NCI-H2196 treated with DMSO at 0.1 percent for 48 hours (cell line): ENCODE results near the gene VAC14.
"Not testable (repeated sequence)": the region's sequence is repeated elsewhere in the genome, so short reads cannot be mapped to it uniquely, and the experiment has no call there.

Experiments
- DNase-seq: peaks from one replicate; lab custom pipeline; 2025; ENCODE audit not compliant: unreplicated experiment; lab: John Stamatoyannopoulos, UW

VAC14 gene

DNA sequence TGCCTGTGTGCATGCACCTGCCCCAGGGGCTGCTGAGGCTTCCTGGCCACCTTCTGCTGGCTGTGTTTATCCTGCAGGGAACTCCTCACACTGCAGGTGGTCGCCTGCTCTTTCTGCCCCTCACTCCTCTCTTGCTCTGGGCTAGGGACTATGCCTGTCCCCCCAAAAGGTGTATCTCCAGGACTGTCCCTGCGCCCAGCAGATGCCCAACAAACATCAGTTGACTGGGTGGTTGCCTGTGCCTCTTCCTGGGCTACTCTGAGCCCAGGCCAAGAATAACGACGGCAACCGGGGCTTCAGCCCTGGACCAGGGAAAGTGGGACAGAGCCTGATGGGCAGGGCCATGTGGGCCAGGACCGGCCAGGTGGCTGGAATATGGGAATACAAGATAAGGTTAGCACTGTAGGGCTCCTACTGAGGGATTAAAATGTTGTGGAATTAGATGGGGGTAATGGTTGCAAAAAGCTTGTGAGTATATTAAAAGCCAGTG is 55.4 kb downstream of the VAC14 start:
- DNase-seq, result no peak

DNA sequence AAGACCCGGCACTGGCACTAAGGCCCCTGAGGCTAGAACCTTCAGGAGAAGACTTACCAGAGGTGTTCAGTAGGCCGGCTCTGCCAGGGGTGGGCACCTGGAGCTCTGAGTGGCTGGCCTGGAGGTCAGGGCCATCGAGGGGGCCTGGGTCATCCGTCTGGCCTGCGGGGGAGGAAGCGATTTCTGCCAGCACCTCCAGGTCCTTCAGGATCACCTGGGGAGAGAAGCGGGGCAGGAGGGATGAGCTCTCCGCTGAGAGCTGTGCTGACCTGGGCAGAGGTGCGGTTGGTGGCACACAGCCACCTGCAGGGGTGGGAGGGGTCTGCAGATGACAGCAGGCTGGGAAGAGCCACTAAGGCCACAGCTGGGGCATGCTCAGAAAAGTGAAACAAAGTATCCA is 56.6 kb downstream of the VAC14 start:
- DNase-seq, result no peak

DNA sequence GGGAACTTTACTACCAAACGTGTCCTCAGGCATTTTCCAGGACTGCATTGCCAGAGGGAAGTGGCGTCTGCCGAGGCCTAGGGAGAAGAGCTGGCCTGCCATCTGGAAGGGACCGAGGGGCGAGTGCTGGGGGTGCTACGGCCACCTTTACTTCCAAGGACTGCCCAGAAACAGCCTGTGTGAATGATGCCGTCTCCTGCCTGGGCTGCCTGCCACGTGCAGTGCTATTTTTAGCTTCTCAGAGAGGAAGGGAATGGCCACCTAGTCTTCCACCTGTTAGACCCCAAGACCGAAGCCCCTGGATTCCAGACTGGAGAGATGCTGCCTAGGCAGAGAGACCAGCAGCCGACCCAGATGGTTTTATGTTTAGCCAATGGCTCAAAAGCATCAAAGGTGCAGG is 57.2 kb downstream of the VAC14 start:
- DNase-seq, result no peak

DNA sequence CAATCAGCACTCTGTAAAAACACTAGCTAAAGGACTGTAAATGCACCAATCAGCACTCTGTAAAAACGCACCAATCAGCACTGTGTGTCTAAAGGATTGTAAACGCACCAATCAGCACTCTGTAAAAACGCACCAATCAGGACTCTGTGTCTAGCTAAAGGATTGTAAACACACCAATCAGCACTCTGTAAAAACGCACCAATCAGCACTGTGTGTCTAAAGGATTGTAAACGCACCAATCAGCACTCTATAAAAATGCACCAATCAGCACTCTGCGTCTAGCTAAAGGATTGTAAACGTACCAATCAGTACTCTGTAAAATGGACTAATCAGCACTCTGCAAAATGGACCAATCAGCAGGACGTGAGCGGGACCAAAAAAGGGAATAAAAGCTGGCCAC is 58.0 kb downstream of the VAC14 start:
- not testable (repeated sequence) for DNase-seq

DNA sequence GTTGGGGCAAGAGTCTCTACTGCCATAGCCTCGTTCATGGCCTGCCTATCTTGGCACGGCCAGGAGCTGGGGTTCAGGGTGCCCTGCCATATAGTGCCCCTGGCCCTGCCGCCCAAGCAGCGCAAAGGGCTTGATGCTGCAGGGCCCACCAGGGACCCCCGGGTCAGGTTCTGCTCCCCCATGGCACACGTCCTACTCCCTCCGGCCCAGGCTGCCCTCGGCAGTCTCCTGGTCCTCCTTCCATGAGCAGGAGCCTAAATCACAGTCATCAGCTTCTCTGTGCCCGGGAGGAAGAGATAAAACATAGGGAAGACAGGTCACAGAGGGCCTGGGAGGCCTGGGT is 59.2 kb downstream of the VAC14 start:
- no peak for DNase-seq

DNA sequence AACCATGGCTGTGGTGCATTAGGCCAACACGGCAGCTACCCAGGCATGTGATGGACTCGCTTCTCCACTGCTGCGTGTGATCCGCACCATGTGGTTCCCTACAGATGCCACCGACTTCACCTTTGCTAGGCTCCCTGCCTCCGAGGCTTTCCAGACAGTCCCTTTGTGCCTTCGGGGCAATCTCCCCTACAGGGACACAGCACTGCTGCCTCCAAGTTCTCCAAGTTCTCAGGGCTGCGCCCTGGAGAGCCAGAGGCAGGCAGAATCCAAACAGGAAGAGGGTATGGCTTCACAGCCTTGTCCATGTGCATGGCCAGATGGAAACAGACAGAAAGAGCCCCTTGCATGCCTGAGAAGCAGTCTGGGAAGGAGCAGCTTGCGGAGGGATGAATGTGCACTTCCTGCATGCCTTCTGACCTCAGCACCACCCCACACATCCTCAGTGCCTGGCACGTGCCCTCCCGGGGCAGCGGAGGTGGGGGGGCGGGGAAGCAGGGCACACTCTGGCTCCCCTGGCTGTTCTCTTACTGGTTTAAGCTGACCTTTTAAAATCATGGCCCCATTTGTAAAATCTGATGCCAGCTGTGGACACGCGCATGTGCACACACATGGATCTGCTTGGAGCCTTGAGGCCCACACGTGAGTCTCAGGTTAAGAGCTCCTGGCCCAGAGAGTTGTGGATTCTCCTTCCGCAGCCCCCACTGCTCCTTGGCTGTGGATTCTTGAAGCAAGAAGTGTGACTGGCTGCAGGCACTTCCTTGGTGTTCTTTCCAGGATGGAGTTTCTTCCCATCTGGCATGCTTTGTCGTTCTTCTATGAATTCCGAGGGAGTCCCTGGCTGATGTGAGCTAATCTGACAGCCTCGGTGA is 59.8 kb downstream of the VAC14 start:
- no peak for DNase-seq

DNA sequence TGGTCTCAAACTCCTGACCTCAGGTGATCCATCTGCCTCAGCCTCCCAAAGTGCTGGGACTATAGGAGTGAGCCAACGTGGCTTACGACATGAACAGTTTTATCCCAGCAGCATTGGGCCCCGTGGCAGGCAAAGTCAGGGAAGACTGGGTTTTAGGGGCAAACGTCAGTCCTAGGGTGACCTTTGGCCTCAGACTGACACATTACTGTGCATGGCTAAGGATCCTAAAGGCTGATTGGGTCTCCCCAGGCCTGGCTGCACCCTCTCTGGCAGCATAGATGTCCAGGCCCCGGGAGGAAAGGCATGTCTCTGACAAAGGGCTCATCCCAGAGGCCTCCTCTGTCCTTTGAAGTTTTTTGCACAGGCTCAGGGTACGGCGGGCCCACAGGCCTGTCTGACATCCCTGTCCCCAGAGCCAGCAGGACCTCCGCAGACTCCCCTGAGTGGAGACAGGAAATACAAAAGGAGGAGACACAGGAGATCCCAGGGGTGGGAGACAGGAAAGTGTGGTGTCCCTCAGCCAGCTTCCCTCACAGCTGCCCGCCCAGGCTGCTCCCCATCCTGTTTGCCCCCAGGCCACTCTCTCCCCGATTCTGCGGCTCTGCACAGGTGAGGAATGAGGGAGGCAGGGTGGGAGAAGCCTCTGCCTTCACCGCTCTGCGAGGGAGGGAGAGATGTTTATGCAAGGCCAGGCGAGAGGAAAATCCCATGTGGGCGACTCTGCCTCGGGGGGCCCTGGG is 60.6 kb downstream of the VAC14 start:
- DNase-seq, result no peak

DNA sequence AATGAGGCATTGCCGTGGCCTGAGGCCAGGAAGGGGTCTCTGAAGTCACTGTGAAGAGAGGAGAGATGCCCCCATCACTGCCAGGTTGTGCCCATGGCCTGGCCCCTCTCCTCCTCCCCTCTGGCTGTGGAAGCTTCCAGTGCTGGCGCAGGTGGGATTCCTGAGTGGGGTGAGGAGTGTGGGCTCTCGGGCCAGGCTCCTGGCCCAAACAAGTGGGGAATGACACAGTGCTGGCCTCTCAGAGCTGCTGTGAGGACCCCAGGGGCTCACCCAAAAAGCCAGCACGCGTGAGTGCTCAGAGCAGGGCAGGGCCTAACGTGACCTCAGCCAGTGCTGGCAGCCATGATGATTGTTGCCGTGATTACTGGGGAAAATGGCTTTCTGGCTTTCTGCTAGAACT is 61.6 kb downstream of the VAC14 start:
- DNase-seq, result no peak

DNA sequence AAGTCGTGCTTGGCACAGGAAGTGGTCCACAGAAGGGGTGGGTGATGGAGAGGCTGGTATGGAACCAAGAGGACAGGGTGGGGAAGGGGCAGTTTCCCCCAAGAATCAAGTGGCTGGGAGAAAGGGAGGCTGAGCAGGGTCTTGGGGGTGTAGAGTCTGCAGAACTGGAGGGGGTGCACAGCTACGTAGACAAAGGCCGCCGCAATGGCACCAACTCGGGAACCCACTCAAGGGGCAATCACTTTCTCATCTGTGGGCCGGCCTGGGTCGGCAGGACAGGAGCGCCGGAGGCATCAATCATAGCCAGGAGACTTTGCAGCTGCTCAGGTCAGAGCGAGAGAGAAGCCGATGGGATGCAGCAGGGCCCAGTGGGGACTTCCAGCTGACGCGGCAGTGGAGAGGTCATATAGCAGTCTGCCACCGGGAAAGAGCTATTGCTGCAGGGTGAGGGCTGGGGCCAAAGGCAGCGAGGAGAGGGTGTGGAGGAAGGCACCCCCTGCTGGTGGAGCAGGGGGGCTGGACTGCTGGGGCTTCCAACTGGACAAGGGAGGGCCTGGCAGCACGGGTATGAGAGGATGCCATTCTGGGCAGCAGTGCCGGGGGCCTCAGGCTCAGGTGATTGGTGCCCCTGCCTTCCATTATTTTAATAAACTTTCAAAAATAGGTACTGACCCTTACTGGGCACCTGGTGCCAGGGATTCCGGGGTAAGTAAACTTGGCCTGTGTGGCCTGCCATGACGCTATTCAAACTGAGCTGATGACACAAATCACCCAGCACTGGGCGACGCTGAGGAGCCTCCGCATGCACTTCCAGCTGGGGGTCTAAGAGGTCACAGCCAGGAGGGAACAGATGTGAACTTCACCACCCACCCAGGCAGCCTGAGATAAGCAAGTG is 62.6 kb downstream of the VAC14 start:
- no peak for DNase-seq

DNA sequence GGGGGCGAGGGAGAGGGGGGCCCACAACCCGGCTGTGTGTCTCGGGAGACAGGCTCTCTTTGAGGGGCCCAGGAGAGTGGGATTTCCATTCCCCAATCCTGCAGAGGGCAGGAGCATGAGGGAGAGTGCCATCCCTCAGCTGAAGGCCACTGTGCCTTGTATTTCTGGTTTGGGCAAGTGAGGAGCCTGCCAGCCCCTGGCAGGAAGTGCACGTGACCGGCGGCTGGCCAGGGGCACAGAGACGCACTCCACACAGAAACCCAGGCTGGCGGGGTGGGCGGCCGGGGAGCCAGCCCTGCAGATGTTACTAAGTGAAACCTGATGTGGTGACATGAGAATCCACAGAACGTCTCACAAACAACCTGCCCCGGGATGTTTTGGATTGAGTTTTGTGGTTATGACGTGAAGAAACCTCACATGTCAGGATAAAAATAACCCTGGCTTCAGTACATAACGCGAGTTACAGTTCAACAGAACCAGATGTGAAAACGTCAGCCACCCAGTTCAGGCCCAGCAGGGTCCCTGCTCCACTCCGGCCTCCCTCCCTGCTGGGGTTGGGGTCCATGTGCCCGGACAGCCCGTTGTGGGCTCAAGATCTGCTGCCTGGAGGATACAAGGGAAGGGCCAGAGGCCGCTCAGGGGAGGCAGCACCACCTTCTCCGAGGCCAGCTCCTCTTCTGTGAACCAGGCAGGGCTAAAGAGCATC is 63.4 kb downstream of the VAC14 start:
- DNase-seq, result no peak

DNA sequence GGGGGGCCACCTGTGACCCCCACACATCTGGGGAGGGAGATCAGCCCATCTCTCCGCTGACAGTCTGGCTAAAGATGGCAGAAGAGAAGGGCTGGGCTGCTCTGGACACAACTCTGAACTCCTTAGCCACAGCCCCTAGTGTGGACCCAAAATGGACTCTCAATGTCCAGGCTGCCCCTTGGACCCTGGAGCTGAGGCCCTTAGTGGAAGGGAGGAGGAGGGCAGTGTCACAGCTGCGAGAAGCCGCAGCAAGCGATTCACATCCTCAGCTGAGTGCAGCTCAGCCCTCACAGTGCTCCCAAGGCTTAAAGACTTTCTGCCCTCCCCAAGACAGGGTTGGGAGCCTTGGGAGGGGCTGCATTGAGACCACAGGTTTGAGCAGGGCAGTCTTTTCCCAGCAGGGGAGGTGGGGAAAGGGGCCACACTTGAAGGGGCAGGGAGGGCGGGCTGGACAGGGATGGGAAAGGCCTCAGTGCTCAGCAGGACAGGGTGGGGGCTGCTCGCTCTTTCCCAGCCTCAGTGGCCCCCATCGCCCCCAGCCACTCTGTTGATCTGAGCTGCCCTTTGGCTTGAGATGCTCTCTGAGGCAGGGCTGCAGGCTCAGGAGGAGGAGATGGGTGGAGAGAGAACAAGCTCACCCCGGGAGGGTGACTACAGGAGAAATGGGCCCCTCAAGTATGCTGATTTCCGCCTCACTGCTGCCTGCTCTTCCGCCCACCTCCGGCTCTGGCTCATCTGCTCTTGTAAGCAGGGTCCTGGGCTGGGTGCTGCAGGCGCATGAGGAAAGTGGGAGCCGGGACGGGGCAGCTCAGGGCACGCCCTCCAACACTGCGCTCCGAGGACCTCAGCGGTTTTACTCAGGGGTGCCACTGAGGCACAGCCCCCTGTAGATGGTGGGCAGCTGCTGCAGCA is 64.2 kb downstream of the VAC14 start:
- no peak for DNase-seq

DNA sequence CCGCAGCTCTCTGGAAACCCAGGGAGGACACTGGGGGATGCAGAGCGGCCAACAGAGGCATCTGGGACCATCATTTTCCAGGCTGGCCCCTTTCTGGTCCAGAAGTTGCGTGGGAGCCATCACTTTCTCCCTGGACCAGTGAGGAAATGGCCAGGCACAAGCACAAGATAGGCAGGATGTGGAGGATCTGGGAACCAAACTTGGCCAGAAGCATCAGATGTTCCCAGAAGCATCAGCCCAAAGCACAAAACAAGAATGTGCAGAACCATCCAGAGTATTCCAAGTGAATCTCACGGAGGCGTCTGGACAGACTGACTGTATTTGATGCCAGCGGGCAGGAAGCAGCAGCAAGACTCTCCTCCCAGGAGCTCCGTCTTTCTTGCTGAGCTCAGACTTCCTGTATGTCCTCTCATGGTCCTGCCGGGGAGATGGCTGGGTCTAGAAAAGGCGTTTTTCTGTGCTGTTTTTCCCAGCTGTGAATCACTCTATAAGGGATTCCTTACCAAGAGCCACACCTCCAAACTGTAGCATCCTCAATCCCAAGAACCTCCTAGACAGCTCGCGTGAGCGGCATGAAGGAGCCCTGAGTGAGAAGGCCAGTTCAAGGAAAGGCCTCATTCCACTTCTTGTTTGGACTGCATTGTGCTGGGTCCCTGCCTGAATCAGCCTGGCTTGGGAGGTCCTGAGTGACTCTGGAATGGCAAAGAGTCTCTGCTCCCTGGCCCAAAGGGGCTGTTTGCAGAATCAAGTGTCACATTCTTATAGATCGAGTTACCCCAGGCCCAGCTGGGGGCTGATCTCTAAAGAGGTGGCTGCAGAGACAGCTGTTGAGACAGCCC is 65.6 kb downstream of the VAC14 start:
- no peak for DNase-seq

DNA sequence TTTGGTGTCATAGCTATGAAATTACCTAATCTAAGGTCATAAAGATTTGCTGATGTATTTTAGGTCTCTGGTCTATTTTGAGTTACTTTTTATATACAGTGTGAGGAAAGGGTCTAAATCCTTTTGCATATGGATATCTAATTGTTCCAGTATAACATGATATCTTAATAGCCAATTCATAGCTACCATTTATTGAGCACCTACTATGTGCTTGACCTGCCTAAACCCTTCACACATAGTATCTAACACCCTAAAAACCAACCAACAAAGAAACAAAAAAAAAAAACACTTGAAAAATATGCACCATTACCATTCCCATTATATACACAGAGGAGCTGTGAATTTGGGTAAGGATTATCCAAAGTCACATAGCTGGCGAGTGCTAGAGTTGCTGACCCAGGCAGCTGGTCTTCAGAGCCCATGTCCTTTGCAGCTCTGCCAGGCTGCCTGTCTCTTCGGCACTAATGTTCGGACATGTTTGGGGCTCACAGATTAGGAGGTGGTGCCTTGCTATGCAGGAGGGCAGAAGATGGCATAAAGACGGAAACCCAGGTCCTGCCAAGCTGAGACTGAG is 66.3 kb downstream of the VAC14 start:
- no peak for DNase-seq

DNA sequence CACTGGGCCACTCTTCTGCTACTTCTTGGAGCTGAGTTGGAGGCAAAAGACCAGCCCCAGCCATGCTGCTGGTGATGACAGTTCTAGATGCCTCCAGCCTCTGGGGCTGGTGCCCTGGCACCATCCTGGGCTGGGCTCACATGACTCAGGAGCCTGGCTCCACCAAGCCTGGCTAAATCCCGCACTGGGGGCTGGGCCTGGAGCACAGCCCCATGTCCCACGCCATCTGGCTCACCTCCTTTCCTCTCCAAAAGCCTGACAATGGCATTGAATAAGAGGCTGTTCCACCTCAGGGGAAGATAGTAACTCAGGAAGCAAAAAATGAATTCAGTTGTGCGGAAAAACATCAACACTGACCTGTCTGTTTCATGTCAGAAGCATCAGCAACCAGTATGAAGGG is 70.0 kb downstream of the VAC14 start:
- no peak for DNase-seq

DNA sequence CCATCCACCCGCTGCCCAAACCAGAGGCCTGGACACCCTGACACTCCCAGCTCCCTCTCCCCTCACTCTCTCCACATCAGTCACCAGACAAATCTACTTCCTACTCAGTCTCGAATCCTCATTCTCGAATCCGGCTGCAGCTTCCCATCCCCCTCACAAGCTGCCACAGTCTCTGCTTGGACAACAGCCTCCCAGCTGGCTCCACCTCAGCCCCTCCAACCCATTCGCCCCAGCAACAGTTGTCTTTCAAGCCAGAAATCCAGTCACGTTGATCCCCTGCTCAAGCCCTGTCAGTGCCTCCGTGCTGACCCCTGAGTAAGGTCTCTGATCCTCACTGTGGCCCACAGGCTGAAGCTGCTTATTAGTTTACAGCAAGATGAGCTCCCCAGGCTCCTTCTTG is 70.9 kb downstream of the VAC14 start:
- DNase-seq, result no peak

DNA sequence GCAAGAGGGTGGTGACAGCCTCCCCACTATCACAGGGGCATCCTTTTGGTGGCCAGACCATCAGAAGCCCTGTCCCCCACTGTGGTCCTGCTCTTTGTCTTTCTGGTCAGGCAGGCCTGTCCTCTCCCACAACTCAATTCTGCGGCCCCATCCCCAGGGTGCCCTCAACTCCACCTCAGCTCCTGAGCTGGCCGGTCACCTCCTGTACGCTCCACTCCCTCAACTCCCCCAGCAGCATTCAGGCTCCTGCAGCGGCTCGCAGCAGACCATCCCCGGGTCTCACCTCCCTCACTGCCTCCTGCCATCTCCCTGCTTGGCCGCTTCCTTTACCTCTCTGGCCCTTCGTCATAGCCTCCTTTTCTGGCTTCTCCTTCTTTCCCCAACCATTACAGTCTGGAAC is 71.7 kb downstream of the VAC14 start:
- DNase-seq, result no peak

DNA sequence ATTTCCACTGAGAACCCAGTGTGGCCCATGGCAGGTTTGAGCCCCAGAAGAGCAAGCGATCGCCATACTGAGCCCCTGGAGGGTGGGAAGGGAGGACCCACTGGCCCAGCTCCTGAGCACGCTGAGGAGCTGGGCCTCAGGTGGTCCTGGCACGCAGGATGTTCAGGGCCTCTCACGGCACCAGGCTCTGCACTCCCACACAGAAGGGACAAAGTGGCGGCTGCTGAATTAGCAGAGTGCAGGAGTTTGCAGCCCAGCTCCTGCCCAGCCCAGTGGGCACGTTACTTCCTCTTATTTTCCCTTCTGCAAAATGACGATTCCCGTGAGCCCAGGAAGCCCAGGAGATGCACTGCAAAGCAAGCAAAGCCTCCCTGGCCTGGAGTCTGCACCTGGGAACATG is 72.8 kb downstream of the VAC14 start:
- no peak for DNase-seq

DNA sequence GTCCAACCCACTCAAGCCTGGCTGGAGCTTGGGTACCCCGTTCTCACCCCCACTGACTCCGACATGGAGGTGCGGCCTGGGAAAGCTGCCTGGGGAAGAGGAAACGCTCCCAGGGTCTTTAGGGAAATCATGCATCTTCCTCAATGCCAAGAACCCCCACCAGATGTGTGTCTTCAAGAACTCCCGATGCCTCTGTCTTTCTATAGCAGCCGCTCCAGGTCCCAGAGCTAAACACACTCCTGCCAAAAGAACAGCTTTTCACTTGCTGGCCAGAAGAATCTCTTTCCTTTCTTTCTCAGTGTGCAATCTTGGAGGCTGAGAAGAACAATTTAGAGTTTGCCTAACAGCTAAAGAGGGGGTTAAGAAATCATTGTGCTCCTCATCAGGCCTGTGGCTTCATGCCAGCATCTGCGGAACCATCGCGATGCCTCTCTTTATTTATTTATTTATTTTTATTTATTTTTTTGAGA is 74.0 kb downstream of the VAC14 start:
- DNase-seq, result no peak
